Measurements from ENCODE around the gene ZNF175. TPM values are rescaled to one million over a fixed set of nuclear protein-coding genes. Genes with fewer than 3 reads are reported as not detected.
A peak's percentile ranks its signal among the peaks of the same experiment; 100 is the strongest.

ZNF175 gene
- total and polyA plus RNA-seq, 11 donors: 2.5 to 13.7 (median 6.4) TPM

- ATAC-seq: no peak
- DNase-seq: no peak
- WGBS, 4 donors: 11 to 26% (median 16%) methylated on average over 1 of the region's 1 CpG
- H3K9me3 ChIP-seq: no peaks in the 10 kb centered on the region
- TF ChIP-seq POLR2A (IDR thresholded peaks at IDR 0.05) (no peak), CTCF (IDR thresholded peaks at IDR 0.05) (no peak)
- no peaks in the 10 kb centered on the region for H3K36me3 ChIP-seq
- H3K4me3 ChIP-seq: no peak overlapping the region
- no peak overlapping the region for H3K27ac ChIP-seq
- H3K27me3 ChIP-seq: peaks cover 0 to 20% (median 5%) of the 10 kb centered on the region in 9 donors
- intact Hi-C loops (cut with DNase I): no loop called here
- no peaks in the 10 kb centered on the region for H3K4me1 ChIP-seq
These were observed 18.5 kb upstream of the ZNF175 start for GRCh38 chr19:51552608-51552995.

GRCh38 chr19:51552996-51553725 lies 17.9 kb upstream of the ZNF175 start:
- Histone ChIP-seq H3K27me3 (peaks cover 0 to 24% (median 4%) of the 10 kb centered on the region in 9 donors), H3K9me3 (no peaks in the 10 kb centered on the region), H3K27ac (no peak overlapping the region), H3K36me3 (no peaks in the 10 kb centered on the region), H3K4me3 (no peak overlapping the region), H3K4me1 (no peaks in the 10 kb centered on the region)
- ATAC-seq (peak in 3 of 4 donors; percentile 55 to 84 (median 70)), DNase-seq (peak; percentile 49 to 85 (median 76))
- no peak for TF ChIP-seq POLR2A (IDR thresholded peaks at IDR 0.05)
- TF ChIP-seq CTCF (IDR thresholded peaks at IDR 0.05): no peak
- intact Hi-C loops (cut with DNase I): no loop called here
- WGBS, 4 donors: 4 to 8% (median 8%) methylated on average over 18 to 20 of the region's 20 CpGs

GRCh38 chr19:51559240-51559639 lies 11.8 kb upstream of the ZNF175 start:
- no peaks in the 10 kb centered on the region for H3K9me3 ChIP-seq
- H3K27ac ChIP-seq: no peak overlapping the region
- no peak overlapping the region for H3K4me3 ChIP-seq
- no peak for ATAC-seq
- H3K4me1 ChIP-seq: no peaks in the 10 kb centered on the region
- TF ChIP-seq CTCF (IDR thresholded peaks at IDR 0.05) (no peak), POLR2A (IDR thresholded peaks at IDR 0.05) (no peak)
- no peaks in the 10 kb centered on the region for H3K36me3 ChIP-seq
- 44 to 79% (median 68%) methylated on average over 1 of the region's 1 CpG for WGBS, 4 donors
- intact Hi-C loops (cut with DNase I): no loop called here
- H3K27me3 ChIP-seq: peaks cover 0 to 40% (median 7%) of the 10 kb centered on the region in 9 donors
- no peak for DNase-seq

- Histone ChIP-seq H3K27ac (no peak overlapping the region), H3K4me1 (peaks cover 0 to 7% (median 0%) of the 10 kb centered on the region in 12 donors), H3K27me3 (peaks cover 0 to 51% (median 7%) of the 10 kb centered on the region in 9 donors), H3K36me3 (no peaks in the 10 kb centered on the region), H3K9me3 (no peaks in the 10 kb centered on the region), H3K4me3 (no peak overlapping the region)
- ATAC-seq (no peak), DNase-seq (no peak)
- intact Hi-C loops (cut with DNase I): no loop called here
- no peak for TF ChIP-seq CTCF (IDR thresholded peaks at IDR 0.05)
- TF ChIP-seq POLR2A (IDR thresholded peaks at IDR 0.05): no peak
- 18 to 23% (median 18%) methylated on average over 4 of the region's 4 CpGs for WGBS, 4 donors
These were observed 10.7 kb upstream of the ZNF175 start for GRCh38 chr19:51560339-51560738.

Data from heart left ventricle (tissue), 16 donors.